Measurements from ENCODE around the gene STXBP6. TPM values are rescaled to one million over a fixed set of nuclear protein-coding genes. Genes with fewer than 3 reads are reported as not detected.

Gene STXBP6
- total RNA-seq, 1 donor from 2014 or later: 11.0 TPM

DNA sequence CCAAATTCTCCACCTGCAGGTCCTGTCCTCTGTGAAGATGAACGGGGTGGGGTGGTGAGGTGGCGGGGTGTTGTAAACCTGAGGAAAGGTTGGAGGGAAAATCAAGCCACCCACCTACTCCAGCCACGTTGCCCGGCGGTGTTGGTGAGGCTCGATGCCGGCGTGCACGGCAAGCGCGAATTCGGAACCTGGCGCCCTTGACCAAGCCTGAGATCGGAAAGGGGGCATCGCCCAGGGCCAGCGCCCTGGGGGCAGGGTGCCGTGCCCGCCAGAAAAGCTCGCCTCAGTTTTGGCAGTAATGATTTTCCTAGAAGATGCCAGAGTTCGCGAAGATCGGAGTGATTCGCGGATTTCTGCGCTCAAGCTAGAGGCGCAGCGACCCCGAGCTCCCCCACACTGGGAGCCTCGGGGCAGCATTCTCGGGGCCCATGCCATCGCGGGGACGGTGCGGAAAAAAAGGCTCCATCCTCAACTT is 817 bp downstream of the STXBP6 start:
- Histone ChIP-seq H3K27ac (no peak overlapping the region), H4K20me1 (ENCODE audit: low read depth) (no peaks in the 10 kb centered on the region), H3K36me3 (no peaks in the 10 kb centered on the region), H3K79me2 (ENCODE audit: low read depth) (no peaks in the 10 kb centered on the region), H3K4me1 (peaks cover 5% of the 10 kb centered on the region), H3F3A (ENCODE audit: low read depth) (no peaks in the 10 kb centered on the region), H3K4me3 (peak overlapping the region; percentile 71), H3K27me3 (peaks cover 70% of the 10 kb centered on the region), H3K9ac (no peak overlapping the region), H3K4me2 (peak overlapping the region; percentile 93), H3K9me3 (ENCODE audit: low read depth) (no peaks in the 10 kb centered on the region), H2AFZ (replicated peaks) (peak overlapping the region; percentile 94)
- DNase-seq (ENCODE audit: low spot score): no peak
- H3K4me1 Mint-ChIP-seq: peaks cover 10% of the 10 kb centered on the region
- peak overlapping the region; percentile 88 for H3K4me3 Mint-ChIP-seq
- TF ChIP-seq EZH2 (IDR thresholded peaks at IDR 0.05) (peak; percentile 82), EZH2phosphoT487 (IDR thresholded peaks at IDR 0.05) (no peak)
- no peak overlapping the region for H3K27ac Mint-ChIP-seq
- H3K9me3 Mint-ChIP-seq: no peaks in the 10 kb centered on the region
- no peaks in the 10 kb centered on the region for H3K36me3 Mint-ChIP-seq
- H3K27me3 Mint-ChIP-seq (ENCODE audit: insufficient read depth, low read depth): peaks cover 15% of the 10 kb centered on the region

DNA sequence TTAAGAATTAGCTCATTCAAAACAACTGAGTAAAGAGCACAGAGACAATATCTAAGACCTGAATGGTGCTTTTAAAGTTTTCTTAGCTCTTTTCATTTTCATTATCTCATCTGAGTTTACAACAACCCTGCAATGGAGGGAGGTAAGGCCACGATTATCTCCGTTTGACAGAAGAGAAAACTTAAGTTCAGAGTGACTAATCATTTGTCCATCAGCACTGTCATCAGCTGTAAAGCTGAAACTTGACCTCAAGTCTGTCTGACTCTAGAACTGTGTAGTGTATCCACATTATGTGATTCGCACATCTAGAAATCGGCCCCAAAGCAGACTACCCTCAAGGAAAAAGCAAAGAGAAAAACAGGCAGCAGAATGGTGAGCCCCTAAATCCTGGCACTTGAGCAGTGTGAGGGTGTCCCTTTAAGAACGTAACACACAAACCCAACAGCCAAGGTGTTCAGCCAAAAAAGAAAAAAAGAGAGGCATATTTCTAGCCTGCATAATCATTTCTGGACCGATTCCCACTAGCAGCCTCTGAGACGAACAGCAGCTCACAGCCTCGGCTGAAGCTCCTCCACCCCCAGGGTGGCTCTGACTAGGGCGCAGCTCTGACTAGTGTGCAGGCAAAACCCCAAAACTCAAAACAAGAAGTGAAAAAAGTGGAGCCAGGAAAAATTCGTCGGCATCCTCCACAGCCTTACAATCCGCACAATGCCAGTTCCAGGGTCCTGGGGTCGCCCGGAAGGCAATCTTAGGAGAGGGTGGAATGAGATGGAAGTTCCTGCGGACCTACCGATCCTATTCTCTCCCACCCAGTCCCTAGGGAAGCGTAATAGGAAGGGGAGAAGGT is 1.6 kb downstream of the STXBP6 start:
- TF ChIP-seq, protein P1, sequence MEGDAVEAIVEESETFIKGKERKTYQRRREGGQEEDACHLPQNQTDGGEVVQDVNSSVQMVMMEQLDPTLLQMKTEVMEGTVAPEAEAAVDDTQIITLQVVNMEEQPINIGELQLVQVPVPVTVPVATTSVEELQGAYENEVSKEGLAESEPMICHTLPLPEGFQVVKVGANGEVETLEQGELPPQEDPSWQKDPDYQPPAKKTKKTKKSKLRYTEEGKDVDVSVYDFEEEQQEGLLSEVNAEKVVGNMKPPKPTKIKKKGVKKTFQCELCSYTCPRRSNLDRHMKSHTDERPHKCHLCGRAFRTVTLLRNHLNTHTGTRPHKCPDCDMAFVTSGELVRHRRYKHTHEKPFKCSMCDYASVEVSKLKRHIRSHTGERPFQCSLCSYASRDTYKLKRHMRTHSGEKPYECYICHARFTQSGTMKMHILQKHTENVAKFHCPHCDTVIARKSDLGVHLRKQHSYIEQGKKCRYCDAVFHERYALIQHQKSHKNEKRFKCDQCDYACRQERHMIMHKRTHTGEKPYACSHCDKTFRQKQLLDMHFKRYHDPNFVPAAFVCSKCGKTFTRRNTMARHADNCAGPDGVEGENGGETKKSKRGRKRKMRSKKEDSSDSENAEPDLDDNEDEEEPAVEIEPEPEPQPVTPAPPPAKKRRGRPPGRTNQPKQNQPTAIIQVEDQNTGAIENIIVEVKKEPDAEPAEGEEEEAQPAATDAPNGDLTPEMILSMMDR (IDR thresholded peaks at IDR 0.05): no peak
- TF ChIP-seq EZH2phosphoT487 (IDR thresholded peaks at IDR 0.05) (no peak), EZH2 (IDR thresholded peaks at IDR 0.05) (no peak)
- H3K4me2 ChIP-seq: peak overlapping the region; percentile 93
- H3F3A ChIP-seq (ENCODE audit: low read depth): no peaks in the 10 kb centered on the region
- Mint-ChIP-seq H3K4me3 (peak overlapping the region; percentile 88), H3K27me3 (ENCODE audit: insufficient read depth, low read depth) (peaks cover 15% of the 10 kb centered on the region), H3K4me1 (peaks cover 10% of the 10 kb centered on the region), H3K36me3 (no peaks in the 10 kb centered on the region), H3K9me3 (no peaks in the 10 kb centered on the region), H3K27ac (no peak overlapping the region)
- no peak overlapping the region for H3K4me3 ChIP-seq
- H3K4me1 ChIP-seq: peaks cover 5% of the 10 kb centered on the region
- no peaks in the 10 kb centered on the region for H4K20me1 ChIP-seq (ENCODE audit: low read depth)
- DNase-seq (ENCODE audit: low spot score): no peak
- H3K9me3 ChIP-seq (ENCODE audit: low read depth): no peaks in the 10 kb centered on the region
- H3K9ac ChIP-seq: no peak overlapping the region
- H3K79me2 ChIP-seq (ENCODE audit: low read depth): no peaks in the 10 kb centered on the region
- no peak overlapping the region for H3K27ac ChIP-seq
- peaks cover 70% of the 10 kb centered on the region for H3K27me3 ChIP-seq
- H3K36me3 ChIP-seq: no peaks in the 10 kb centered on the region
- no peak overlapping the region for H2AFZ ChIP-seq (replicated peaks)

DNA sequence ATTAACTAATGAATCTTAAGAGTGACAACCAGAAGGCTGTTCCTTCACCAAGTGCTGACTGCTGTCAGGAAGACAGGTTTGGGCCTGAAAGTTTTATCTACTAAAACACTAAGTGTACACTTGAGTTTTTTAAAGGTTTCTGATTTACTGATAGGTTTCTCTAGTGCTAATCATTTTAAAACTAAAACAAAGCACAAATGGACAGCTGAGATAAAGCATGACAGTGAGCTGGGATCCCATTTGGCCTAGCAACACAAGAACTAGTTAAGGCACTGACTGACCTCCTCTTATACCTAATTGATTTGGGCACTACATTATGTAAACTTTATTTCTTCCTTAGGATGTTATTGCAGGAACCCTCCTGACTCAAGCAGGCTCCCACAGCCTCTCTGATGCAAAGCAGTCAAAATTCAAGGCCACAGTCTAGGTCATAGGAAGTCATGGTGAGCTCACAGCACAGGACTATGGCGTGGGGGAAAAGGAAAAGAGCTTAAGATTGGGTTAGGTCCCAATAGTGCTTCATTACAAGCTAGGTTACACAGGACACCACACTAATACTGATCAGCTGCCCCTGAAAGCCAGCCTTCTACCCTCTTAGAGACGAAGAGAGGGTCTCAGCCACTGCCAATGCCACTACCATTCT is 3.5 kb downstream of the STXBP6 start:
- no peak for DNase-seq (ENCODE audit: low spot score)
- Histone ChIP-seq H3K36me3 (no peaks in the 10 kb centered on the region), H4K20me1 (ENCODE audit: low read depth) (no peaks in the 10 kb centered on the region), H3K4me2 (no peak overlapping the region), H3K9me3 (ENCODE audit: low read depth) (no peaks in the 10 kb centered on the region), H2AFZ (replicated peaks) (no peak overlapping the region), H3K9ac (no peak overlapping the region), H3K4me1 (peaks cover 5% of the 10 kb centered on the region), H3K27ac (no peak overlapping the region), H3F3A (ENCODE audit: low read depth) (no peaks in the 10 kb centered on the region), H3K27me3 (peaks cover 51% of the 10 kb centered on the region), H3K79me2 (ENCODE audit: low read depth) (no peaks in the 10 kb centered on the region), H3K4me3 (no peak overlapping the region)
- no peak for TF ChIP-seq EZH2 (IDR thresholded peaks at IDR 0.05)
- TF ChIP-seq EZH2phosphoT487 (IDR thresholded peaks at IDR 0.05): no peak
- TF ChIP-seq, protein P1 (IDR thresholded peaks at IDR 0.05): no peak
- Mint-ChIP-seq H3K27me3 (ENCODE audit: insufficient read depth, low read depth) (peaks cover 11% of the 10 kb centered on the region), H3K4me3 (no peak overlapping the region), H3K9me3 (no peaks in the 10 kb centered on the region), H3K4me1 (peaks cover 10% of the 10 kb centered on the region), H3K27ac (no peak overlapping the region), H3K36me3 (no peaks in the 10 kb centered on the region)

All from neural progenitor cell (in vitro differentiated cells).